K562 (cell line): ENCODE results near the gene GNAT3. TPM values are rescaled to one million over a fixed set of nuclear protein-coding genes. Genes with fewer than 3 reads are reported as not detected.

Source experiments
- ATAC-seq: fragments of 200-7000 bp; cut with Tn5 transposase; 3 replicates; pipeline ENCODE4 v1.9.1; 2020; ENCODE audit warnings: moderate library complexity
- BruUV-seq: library from RNA; stranded (reverse); fragments of 400-500 nt; replicated peaks from 2 replicates; lab custom pipeline; 2021; lab: Mats Ljungman, UMichigan
- CTCF ChIA-PET: fragments of 300-600 bp; formaldehyde crosslinking; extraction: SDS; loops from one replicate; lab custom pipeline; 2021; ENCODE audit warnings: low intra/inter-chr PET ratio; lab: Yijun Ruan, JAX
- POLR2A ChIA-PET: fragments of 300-600, 350-650 bp; sonication (Branson Sonifier 250); formaldehyde crosslinking; extraction: SDS; loops from one replicate; lab custom pipeline; 2021; ENCODE audit warnings: antibody characterized with exemption, inconsistent platforms; lab: Yijun Ruan, JAX
- DNase-seq, 4 experiments: peaks; one replicate each; pipeline versions ENCODE4 v3.0.0 to v3.0.0-alpha.2; 2011 to 2018; ENCODE audit warnings: low spot score in 3 of 4, mixed read lengths in 3 of 4; ENCODE audit errors: extremely low read depth in 1 of 4
- FAIRE-seq: peaks from 2 replicates; lab custom pipeline; 2011; peaks lifted over from hg19 to GRCh38; lab: Jason Lieb, UNC
- H2AFZ ChIP-seq: 2 replicates; pipeline ENCODE4 v1.6.0; 2011; ENCODE audit warnings: low read depth, low read length, control low read depth, inconsistent platforms
- H3K27ac ChIP-seq: fragments of 200-600 bp; 3 replicates; pipeline ENCODE4 v1.8.0; 2011; ENCODE audit warnings: low read depth, mild to moderate bottlenecking, control low read depth, inconsistent platforms, low read length, moderate library complexity, mixed read lengths; ENCODE audit errors: extremely low read depth
- H3K27me3 ChIP-seq, 2 experiments: fragments of 300-600 bp in 1 of 2; 2 replicates in 1 of 2; 3 replicates in 1 of 2; pipeline versions ENCODE4 v1.6.0 to v1.8.0; 2011; ENCODE audit warnings: inconsistent platforms in 2 of 2, low read length in 2 of 2, mild to moderate bottlenecking in 1 of 2, mixed read lengths in 1 of 2, moderate library complexity in 1 of 2; ENCODE audit not compliant: control insufficient read depth in 2 of 2, insufficient read depth in 2 of 2
- H3K36me3 ChIP-seq: fragments of 300-600 bp; 3 replicates; pipeline ENCODE4 v1.8.0; 2011; ENCODE audit warnings: mild to moderate bottlenecking, low read length, inconsistent platforms; ENCODE audit not compliant: control insufficient read depth, insufficient read depth
- H3K4me1 ChIP-seq, 2 experiments: fragments of 200-600 bp in 1 of 2; replicated peaks in 1 of 2; 2 replicates in 1 of 2; 3 replicates in 1 of 2; pipeline versions ENCODE4 v1.5.1 to v1.8.0; 2011; ENCODE audit warnings: inconsistent platforms in 2 of 2, low read length in 2 of 2, mild to moderate bottlenecking in 1 of 2, mixed read lengths in 1 of 2, moderate library complexity in 1 of 2; ENCODE audit not compliant: control insufficient read depth in 2 of 2, insufficient read depth in 2 of 2
- H3K4me2 ChIP-seq: 2 replicates; pipeline ENCODE4 v1.6.1; 2011; ENCODE audit warnings: low read length, control low read depth, inconsistent platforms, mixed read lengths; ENCODE audit not compliant: insufficient read depth
- H3K4me3 ChIP-seq: fragments of 200-600 bp; sonication (generic), shearing (Covaris generic); 2 replicates; pipeline ENCODE4 v1.5.1; 2016; ENCODE audit warnings: control low read depth, inconsistent platforms
- H3K79me2 ChIP-seq: fragments of 200-600 bp; 3 replicates; pipeline ENCODE4 v1.8.0; 2011; ENCODE audit warnings: low read length, inconsistent platforms; ENCODE audit not compliant: control insufficient read depth, insufficient read depth
- H3K9ac ChIP-seq, 2 experiments: 2 replicates each; pipeline versions ENCODE4 v1.6.0 to v1.6.1; 2011; ENCODE audit warnings: low read depth in 2 of 2, low read length in 2 of 2, control low read depth in 1 of 2, inconsistent platforms in 1 of 2, mild to moderate bottlenecking in 1 of 2, mixed read lengths in 1 of 2; ENCODE audit not compliant: insufficient read depth in 1 of 2
- H3K9me1 ChIP-seq: one replicate; pipeline ENCODE4 v1.6.0; 2011; ENCODE audit warnings: inconsistent platforms, mild to moderate bottlenecking, low read length, moderate library complexity; ENCODE audit not compliant: control insufficient read depth, insufficient read depth
- H3K9me3 ChIP-seq: replicated peaks from 2 replicates; pipeline ENCODE4 v1.5.1; 2011; ENCODE audit warnings: low read depth, low read length, inconsistent platforms; ENCODE audit not compliant: control insufficient read depth, insufficient read depth
- H4K20me1 ChIP-seq: replicated peaks from 2 replicates; pipeline ENCODE4 v1.6.1; 2011; ENCODE audit warnings: low read length, inconsistent platforms, mixed read lengths; ENCODE audit not compliant: control insufficient read depth, insufficient read depth
- HIVEP1 ChIP-seq: fragments of 250-450 bp; sonication (Bioruptor Pico); IDR thresholded peaks from 2 replicates; pipeline ENCODE4 v1.4.0; 2020; ENCODE audit warnings: mild to moderate bottlenecking
- MBD2 ChIP-seq: sonication (generic); IDR thresholded peaks from 2 replicates; pipeline ENCODE4 v1.6.1; 2016; ENCODE audit warnings: low read depth, borderline replicate concordance
- SP1 ChIP-seq: sonication (generic); formaldehyde crosslinking; IDR thresholded peaks from 2 replicates; pipeline ENCODE4 v1.8.1; 2022; ENCODE audit warnings: mild to moderate bottlenecking, missing genetic modification reagents
- ZC3H11A ChIP-seq: IDR thresholded peaks from 2 replicates; pipeline ENCODE4 v1.6.1; 2012; ENCODE audit warnings: low read depth, low read length, improper control_type of control experiment
- ZNF274 ChIP-seq: IDR thresholded peaks from 2 replicates; pipeline ENCODE4 v1.6.1; 2011; ENCODE audit warnings: low read depth, mild to moderate bottlenecking, low read length, moderate library complexity, borderline replicate concordance
- in situ Hi-C: fragments of 300-500 bp; cut with MboI; formaldehyde crosslinking; loops from 4 replicates; pipeline ENCODE4 v1.15.0; 2018; ENCODE audit warnings: inconsistent platforms, mixed read lengths
- intact Hi-C: fragments of 100-400 bp; cut with micrococcal nuclease; formaldehyde crosslinking; loops from 2 replicates; pipeline ENCODE4 v1.14.2; 2022
- polyA plus RNA-seq, 8 experiments: library from polyadenylated mRNA; depleted of rRNA in 4 of 8; stranded (reverse) in 5 of 8; unstranded in 3 of 8; fragments of >200 nt; fragmentation: Nextera tagmentation in 2 of 8; fragmentation: Illumina TruSeq in 1 of 8; extraction: Ambion mirVana in 2 of 8; extraction: Trizol in 1 of 8; gene quantifications; 2 replicates each; pipeline versions ENCODE4 v1.2.1 to v1.2.3, GENCODE V29; 2011 to 2014; ENCODE audit warnings: inconsistent platforms in 1 of 8, missing spikeins in 1 of 8
- total RNA-seq, 7 experiments: library from RNA; depleted of rRNA in 6 of 7; stranded (reverse); fragments of >200 nt in 6 of 7; fragmentation: Illumina TruSeq in 2 of 7; extraction: Trizol in 2 of 7; gene quantifications; 2 replicates each; pipeline versions ENCODE4 v1.2.1 to v1.2.3, GENCODE V29; 2011 to 2021; ENCODE audit warnings: low replicate concordance in 1 of 7
- TF ChIP-seq, protein P1 (sequence below): fragments of 150-350 bp; conservative IDR thresholded peaks from 2 replicates; pipeline ENCODE4 v1.6.1; 2014; ENCODE audit warnings: low read length
- TF ChIP-seq, protein P2 (sequence below): sonication (generic); formaldehyde crosslinking; IDR thresholded peaks from 2 replicates; pipeline ENCODE4 v1.9.0; 2022; ENCODE audit warnings: mild to moderate bottlenecking, missing genetic modification reagents

Gene GNAT3
- total and polyA plus RNA-seq, 9 of the 15 experiments (the other 6 are each of a cell fraction or from before 2014, with no cell fraction given), result not detected

DNA sequence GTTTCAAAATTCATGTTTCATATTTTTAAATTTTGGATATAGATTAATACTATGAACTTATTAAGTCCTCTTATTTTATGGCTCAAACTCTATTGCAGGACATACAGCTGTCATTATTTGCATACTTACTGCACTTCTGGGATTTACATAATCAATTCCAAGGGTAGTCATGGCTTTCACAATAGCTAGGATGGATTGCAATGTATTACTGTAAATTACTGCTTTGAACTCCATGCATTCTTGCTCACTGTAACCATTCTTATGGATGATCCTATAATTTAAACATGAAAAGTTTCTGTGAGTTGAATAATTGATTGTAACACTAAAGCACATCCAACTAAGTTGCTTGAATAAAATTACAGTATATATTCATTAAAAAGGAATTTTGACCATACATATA, 23.5 kb downstream of the GNAT3 start:
- H4K20me1 ChIP-seq, result no peaks in the 10 kb centered on the region
- FAIRE-seq (no peak), DNase-seq (no peak), ATAC-seq (no peak)
- intact Hi-C loops (no loop called here), in situ Hi-C loops (no loop called here)
- no peaks in the 10 kb centered on the region for H3K36me3 ChIP-seq
- no TSS peak for BruUV-seq
- H3K4me2 ChIP-seq, result no peak overlapping the region
- no peaks in the 10 kb centered on the region for H3K9me3 ChIP-seq
- no peaks in the 10 kb centered on the region for H3K27me3 ChIP-seq
- H3K9ac ChIP-seq, result no peak overlapping the region
- no peak overlapping the region for H3K4me3 ChIP-seq
- H2AFZ ChIP-seq, result no peak overlapping the region
- H3K9me1 ChIP-seq, result no peaks in the 10 kb centered on the region
- ChIA-PET POLR2A (no interaction called here), CTCF (no interaction called here)
- H3K4me1 ChIP-seq, result no peaks in the 10 kb centered on the region
- no peak overlapping the region for H3K27ac ChIP-seq
- TF ChIP-seq, protein P1, sequence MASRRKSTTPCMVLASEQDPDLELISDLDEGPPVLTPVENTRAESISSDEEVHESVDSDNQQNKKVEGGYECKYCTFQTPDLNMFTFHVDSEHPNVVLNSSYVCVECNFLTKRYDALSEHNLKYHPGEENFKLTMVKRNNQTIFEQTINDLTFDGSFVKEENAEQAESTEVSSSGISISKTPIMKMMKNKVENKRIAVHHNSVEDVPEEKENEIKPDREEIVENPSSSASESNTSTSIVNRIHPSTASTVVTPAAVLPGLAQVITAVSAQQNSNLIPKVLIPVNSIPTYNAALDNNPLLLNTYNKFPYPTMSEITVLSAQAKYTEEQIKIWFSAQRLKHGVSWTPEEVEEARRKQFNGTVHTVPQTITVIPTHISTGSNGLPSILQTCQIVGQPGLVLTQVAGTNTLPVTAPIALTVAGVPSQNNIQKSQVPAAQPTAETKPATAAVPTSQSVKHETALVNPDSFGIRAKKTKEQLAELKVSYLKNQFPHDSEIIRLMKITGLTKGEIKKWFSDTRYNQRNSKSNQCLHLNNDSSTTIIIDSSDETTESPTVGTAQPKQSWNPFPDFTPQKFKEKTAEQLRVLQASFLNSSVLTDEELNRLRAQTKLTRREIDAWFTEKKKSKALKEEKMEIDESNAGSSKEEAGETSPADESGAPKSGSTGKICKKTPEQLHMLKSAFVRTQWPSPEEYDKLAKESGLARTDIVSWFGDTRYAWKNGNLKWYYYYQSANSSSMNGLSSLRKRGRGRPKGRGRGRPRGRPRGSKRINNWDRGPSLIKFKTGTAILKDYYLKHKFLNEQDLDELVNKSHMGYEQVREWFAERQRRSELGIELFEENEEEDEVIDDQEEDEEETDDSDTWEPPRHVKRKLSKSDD, result no peak
- no peak for TF ChIP-seq SP1 (CRISPR knock-in tag)
- TF ChIP-seq, protein P2, sequence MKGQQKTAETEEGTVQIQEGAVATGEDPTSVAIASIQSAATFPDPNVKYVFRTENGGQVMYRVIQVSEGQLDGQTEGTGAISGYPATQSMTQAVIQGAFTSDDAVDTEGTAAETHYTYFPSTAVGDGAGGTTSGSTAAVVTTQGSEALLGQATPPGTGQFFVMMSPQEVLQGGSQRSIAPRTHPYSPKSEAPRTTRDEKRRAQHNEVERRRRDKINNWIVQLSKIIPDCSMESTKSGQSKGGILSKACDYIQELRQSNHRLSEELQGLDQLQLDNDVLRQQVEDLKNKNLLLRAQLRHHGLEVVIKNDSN, result no peak
- no peak for TF ChIP-seq ZC3H11A
- no peak for TF ChIP-seq HIVEP1
- TF ChIP-seq ZNF274, result no peak
- TF ChIP-seq MBD2, result no peak
- no peaks in the 10 kb centered on the region for H3K79me2 ChIP-seq
